ENCODE results near the gene ENPP1.

- no peak for TF ChIP-seq EZH2 (IDR thresholded peaks at IDR 0.05; ENCODE audit: insufficient read depth, low read length)
- TF ChIP-seq, protein P1, sequence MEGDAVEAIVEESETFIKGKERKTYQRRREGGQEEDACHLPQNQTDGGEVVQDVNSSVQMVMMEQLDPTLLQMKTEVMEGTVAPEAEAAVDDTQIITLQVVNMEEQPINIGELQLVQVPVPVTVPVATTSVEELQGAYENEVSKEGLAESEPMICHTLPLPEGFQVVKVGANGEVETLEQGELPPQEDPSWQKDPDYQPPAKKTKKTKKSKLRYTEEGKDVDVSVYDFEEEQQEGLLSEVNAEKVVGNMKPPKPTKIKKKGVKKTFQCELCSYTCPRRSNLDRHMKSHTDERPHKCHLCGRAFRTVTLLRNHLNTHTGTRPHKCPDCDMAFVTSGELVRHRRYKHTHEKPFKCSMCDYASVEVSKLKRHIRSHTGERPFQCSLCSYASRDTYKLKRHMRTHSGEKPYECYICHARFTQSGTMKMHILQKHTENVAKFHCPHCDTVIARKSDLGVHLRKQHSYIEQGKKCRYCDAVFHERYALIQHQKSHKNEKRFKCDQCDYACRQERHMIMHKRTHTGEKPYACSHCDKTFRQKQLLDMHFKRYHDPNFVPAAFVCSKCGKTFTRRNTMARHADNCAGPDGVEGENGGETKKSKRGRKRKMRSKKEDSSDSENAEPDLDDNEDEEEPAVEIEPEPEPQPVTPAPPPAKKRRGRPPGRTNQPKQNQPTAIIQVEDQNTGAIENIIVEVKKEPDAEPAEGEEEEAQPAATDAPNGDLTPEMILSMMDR (IDR thresholded peaks at IDR 0.05; ENCODE audit: insufficient read depth, low read depth, low read length) = no peak
Measured at GRCh38 chr6:131831392-131831791, 23.6 kb downstream of the ENPP1 start.
